Skin of body (tissue), 2 donors: ENCODE measurements around the gene SIL1. TPM values are rescaled to one million over a fixed set of nuclear protein-coding genes. Genes with fewer than 3 reads are reported as not detected.
"Not testable (repeated sequence)": the region's sequence is repeated elsewhere in the genome, so short reads cannot be mapped to it uniquely, and the experiment has no call there.

Experiments used
- DNase-seq: peaks from one replicate; lab custom pipeline; 2025; lab: John Stamatoyannopoulos, UW
- total RNA-seq: library from RNA; depleted of rRNA; stranded (reverse); fragments of >200 nt; gene quantifications from one replicate; pipeline ENCODE4 v1.2.3, GENCODE V29; 2014

Gene SIL1
- 29.8 TPM for total RNA-seq

DNA sequence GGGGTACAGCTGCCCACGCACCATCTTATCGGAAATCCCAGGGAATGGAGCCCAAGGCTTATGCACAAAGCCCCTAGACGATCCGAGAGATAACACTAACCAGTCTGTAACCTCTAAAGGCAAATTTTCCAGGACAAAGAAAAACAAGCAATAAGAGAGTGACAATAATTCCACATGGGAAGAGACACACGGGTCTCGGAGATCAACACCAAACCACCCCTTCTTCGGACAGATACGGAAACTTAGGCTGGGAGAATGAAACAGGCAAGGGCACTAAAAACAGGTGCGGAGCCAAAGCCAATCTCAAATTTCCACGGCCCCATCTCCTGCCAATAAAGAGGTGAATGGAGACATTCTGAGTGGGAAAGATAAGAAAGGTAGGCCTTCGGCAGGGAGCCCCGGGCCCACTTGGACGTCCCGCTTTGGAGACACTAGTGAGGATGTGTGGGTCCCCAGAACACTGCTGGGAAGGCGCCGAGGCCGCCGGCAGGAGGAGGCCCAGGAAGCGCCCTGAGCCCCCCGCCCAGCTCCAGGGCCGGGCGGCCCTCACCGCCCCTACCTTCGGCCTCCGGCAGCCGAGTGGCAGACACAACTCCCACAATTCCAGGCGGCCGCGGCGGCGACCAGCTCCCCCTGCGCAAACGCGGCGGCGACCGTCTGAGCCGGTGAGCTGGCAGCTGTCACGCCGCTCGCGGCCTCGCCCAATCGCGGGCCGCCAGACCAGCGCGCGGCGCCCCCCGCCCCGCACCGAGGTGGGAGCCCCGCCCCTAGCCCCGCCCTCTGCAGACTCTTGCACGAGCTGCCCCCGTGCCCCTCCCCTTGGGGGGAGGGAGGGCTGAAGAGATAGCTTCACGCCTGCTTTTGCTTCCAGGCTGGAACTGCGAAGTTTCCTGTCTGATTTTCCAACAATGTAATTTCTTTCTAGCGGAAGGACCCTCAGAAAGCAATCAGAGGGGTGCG is at the start of gene SIL1:
Gene SIL1, minus strand, starts transcription at position 659 of the 960 bp plus-strand sequence. CDS start 70,525 bp downstream, outside the sequence.
- peak; percentile 94 for DNase-seq

DNA sequence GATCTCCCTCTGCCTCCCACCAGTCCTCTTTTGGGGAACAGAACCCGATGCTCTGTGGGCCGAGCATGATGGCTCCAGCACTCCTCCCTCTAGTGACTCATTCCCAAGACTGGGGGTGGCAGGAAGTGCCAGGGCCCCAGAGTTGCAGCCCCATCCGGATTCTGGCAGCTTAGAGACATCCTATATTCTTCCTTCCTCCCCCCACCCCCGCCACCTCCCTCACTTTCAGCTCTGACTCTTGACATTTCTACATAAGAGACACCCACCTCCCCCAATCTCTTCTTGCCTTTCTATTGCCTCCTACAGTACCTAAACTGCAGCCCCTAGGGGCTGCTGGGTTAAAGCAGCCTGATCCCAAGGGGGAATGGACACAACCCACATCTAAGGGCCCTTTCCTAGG is 48.2 kb upstream of the SIL1 start:
- no peak for DNase-seq

DNA sequence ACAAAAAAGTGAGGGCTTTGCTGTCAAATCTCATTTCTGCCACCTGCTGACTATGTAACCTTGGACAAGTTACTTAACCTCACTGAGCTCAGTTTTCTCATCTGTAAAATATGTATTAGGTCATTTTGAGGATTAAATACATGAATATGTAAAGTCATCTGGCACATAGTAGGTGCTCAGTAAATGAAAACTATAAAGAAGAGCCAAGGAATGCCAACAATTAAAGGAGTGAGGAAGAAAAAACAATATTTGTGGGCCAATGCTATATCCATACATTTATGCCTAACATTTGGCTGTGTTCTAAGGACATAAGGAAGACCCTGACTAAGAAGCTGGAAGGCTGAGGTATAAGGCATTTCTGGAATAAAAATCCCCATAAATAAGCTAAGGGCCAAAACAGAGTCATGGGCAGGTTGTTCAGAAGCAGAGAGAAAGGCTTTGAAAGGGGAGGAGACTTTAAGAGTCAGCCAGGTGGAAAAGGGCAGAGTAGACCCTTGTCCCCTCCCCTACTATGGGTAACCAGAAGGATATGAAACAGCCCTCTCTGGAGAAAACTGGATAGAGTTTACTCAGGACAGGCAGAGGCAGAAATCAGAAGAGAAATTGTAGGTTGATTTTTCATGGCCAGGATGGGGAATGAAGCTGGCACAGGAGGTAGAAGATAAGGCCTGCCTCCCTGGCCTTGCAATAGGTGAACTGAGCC is 47.6 kb upstream of the SIL1 start:
- no peak for DNase-seq

DNA sequence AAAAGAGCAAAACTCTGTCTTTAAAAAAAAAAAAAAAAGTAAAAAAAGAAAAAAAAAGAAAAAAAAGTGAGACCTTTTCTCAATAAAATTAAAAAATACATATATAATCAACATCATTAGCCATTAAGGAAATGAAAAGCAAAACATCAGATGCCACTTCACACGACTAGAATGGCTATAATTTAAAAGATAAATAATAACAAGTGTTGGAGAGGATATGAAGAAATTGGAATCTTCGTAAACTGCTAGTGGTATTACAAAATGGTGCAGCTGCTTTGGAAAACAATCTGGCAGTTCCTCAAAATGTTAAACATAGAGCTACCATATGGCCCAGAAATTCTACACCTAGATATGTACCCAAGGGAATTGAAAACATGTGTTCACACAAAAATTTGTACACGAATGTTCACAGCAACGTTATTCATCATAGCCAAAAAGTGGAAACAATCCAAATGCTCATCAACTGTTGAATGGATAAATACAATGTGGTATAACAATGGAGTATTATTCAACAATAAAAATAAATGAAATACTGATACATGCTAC is 45.3 kb upstream of the SIL1 start:
- DNase-seq = no peak

DNA sequence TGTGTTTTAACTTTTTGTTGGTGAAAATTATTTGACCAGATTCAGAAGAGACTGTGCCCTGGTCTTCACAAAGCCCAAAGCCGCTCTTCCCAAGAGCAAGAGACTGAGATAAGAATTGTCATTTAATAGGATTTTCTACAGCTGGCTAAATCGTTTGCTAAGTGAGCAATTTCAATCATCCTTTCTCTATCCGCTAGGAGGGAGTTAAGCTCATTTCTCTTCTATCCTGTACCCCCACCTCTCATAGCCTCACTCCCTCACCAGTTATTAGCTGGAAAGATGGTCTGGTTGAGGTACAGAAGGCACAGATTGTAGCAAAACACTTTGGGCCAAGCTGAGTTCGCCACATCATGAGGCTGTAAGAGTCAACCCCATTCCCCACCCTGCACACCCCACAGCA is 43.0 kb upstream of the SIL1 start:
- no peak for DNase-seq

DNA sequence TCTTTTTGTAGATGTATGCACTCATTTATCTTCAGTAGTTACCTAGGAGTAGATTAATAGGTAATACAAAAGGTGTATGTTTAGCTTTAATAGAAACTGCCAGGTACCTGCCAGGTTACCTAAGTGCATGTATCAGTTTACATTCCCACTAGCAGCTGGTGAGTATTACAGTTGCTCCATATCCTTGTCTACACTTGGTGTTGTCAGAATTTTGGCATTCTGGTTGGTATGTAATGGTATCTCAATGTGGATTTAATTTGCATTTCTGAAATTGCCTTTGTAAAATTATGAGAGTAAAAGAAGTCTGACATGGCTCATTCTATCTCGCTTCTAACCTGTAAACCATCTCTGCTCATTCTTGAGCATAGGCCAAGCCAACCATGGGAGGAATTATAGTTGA is 38.3 kb upstream of the SIL1 start:
- no peak for DNase-seq

DNA sequence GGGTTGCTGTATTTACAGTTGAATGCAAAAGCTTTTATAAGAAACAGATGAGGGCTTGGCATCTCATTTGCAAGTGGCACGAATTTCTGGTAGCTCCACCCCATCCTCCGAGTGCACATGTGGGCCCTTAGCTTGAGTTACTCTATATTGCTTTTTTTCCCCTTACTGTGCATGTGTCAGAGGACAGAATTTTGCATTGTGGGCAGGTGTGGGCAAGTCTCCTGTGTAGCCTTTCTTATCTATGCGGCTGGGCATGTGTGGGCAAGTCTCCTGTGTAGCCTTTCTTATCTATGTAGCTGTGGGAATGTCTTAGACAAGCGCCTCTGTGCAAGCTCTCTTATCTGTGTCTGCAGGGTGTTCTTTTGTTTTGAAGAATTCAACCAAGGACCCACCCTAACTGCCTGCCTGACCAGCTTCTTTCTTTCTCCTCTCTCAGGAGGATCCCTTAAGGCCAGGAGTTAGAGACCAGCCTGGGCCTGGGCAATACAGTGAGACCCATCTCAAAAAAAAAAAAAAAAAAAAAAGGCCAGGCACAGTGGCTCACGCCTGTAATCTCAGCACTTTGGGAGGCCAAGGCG is 34.1 kb upstream of the SIL1 start:
- DNase-seq = no peak

DNA sequence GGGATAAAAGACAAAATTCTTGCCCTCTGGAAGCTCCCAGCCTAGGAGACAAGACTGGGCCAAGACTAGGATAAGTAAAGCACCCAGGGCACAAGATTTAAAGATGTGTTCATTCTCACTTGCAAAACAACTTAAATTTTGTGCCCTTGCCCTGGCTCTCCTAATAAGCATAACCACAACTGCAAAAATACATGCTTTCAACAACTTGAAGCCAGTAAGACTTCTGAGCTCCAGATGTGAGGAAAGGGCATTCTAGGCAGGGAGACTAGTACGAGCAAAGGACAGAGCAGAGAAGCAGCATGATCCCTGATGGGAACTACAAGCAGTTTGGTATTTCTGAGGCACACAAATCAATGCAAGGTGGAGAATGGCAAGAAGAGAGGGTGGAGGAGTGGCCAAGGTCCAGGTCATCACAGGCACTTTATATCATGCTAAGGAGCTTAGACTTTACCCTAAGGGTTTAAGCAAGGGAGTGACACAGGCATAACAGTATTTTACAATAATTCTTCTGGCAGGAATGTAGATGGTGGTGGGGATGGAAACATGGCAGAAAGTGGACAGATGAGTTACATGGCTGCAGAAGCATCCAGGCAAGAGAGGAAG is 30.1 kb upstream of the SIL1 start:
- no peak for DNase-seq

DNA sequence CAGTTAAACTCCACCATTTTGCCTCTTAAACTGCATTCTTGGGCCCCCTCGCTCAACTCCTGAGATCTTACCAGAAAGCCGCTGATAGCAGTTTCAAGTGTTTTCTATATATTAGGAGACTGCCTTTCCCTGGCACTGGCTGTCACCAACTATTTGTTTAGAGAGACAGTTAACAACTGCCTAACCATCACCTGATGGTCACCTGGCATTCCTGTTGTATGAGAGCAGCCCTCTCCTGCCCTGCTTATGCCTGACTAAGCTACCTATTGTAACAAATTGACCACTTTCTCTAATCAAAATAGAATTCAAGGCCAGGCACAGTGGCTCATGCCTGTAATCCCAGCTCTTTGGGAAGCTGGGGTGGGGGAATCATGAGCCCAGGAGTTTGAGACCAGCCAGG is 28.0 kb upstream of the SIL1 start:
- no peak for DNase-seq

DNA sequence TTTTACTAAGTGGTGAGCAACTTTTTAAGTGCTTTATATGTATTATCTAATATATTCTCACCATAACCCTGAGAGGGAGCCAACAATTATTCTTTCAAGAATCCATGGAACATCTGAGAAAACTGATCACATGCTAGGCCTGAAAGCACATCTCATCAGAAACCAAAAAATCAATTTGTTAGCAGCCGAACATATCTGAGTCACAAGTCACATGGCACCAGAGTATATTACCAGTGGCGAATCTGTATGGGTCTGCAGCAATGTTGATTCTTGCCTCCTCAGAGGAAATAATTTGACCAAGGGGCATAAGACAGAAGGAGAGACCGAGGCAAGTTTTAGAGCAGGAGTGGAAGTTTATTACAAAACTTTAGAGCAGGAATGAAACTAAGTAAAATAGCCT is 25.3 kb upstream of the SIL1 start:
- no peak for DNase-seq

DNA sequence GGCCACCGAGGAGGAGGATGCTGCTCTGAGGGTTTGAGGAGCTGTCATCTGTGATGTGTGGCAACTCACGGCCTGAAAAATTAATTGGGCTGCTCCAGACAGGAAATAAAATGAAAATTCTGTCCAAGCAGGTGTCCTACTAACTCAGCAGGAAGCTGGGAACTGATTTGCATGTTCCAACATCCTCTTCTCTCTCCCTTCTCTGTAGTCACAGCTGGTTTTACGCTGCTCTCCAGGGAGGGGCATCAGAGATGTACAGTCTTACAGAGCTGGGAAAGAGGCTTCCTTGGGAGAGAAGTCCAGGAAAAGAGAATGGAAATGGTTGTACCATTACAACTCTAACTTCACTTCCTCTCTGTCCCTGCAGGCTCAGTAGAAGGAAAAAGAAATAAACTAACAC is 24.2 kb upstream of the SIL1 start:
- DNase-seq = no peak

DNA sequence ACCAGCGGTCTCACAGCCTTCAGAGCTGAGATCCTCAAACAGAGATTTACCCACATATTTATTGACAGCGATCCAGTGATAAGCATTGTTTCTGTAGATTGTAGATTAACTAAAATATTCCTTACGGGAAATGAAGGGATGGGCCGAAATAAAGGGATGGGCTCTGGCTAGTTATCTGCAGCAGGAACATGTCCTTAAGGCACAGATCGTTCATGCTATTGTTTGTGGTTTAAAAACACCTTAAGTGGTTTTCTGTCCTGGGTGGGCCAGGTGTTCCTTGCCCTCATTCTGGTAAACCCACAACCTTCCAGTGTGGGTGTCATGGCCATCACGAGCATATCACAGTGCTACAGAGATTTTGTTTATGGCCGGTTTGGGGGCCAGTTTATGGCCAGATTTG is 19.9 kb upstream of the SIL1 start:
- DNase-seq = not testable (repeated sequence)

DNA sequence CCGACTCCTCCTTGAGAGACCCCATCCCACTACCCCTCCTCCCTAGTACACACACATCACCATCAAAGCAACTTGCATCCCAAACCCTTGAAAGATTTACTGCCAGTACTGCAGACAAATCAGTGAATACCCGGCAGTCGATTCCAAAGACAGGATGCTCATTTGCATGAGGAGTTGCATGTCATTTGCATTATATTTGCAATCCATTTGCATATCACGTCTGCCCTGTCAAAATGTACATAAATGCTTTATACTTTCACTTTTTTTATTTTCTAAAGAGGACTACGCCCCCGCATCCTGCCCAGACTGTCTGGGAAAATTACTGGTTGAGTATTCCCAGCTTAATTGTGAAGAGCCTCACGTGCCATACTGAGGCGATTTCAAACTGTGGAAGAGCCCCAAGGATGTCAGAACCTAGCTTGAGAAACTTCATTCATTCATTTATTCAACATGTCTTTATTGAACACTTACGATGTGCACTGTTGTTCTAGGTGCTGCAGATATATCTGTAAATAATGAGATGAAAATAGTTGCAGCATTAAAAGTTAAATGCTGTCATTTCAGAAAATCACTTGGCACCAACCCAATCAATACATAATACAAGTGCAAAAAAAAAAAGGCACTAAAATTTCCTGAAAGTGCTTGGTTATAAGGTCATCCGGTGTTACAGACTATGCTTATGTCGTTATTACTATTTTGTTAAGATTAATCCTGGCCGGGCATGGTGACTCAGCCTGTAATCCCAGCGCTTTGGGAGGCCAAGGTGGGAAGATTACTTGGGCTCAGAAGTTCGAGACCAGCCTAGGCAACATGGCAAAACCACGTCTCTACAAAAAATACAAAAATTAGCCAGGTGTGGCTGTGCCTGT is 17.2 kb upstream of the SIL1 start:
- no peak for DNase-seq

DNA sequence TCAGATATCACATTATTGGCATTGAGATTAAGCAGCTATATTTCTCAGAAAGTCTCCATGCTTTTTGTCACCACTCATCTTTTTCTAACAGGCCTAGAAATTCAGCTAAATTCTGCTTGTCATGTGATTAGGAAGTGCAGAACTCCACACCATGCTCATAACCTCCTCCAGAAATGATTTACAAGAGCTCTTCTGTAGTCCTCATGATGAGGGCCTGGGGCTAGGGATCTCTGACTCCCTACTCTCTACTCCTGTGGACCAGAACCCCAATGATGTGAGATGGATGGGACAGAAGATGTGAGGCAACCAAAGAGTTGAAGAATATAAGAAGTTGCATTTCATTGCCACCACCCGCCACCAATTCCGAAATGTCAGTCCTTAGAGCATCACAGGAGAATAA is 16.5 kb upstream of the SIL1 start:
- DNase-seq = no peak

DNA sequence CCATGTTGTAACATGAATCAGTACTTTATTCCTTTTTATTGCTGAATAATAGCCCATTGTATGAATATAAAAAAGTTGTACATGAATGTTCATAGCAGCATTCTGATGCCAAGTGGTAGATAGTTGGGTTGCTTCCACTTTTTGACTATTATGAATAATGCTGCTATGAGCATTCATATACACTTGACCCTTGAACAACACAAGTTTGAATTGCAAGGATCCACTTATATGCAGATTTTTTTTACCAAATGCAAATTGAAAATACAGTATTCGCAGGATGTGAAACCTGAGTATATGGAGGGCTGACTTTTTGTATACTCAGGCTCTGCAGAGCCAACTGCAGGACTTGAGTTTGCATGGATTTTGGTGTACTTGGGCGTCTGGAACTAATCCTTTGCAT is 14.7 kb upstream of the SIL1 start:
- DNase-seq = no peak

DNA sequence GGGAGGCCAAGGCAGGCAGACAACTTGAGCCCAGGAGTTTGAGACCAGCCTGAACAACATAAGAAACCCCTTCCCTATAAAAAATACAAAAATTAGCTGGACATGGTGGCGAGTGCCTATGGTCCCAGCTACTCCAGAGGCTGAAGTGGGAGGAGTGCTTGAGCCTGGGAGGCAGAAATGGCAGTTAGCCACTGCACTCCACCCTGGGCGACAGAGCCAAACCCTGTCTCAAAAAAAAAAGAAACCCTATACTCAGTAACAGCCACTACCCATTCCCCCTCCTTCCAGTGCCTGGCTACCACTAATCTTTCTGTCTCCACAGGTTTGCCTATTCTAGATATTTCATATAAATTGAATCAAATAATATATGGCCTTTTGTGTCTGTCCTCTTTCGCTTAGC is 14.3 kb upstream of the SIL1 start:
- DNase-seq = no peak

DNA sequence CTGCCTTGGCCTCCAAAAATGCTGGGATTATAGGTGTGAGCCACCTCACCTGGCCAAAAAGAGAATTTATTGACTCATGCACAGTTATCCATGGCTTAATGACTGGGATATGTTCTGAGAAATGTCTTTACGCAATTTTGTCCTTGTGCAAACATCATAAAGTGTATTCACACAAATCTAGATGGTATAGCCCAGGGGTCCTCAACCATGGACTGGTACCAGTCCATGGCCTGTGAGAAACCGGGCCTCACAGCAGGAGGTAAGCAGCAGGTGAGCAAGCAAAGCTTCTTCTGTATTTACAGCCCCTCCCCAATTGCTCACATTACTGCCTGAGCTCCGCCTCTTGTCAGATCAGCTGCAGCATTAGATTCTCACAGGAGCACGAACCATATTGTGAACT is 12.4 kb upstream of the SIL1 start:
- DNase-seq = no peak

DNA sequence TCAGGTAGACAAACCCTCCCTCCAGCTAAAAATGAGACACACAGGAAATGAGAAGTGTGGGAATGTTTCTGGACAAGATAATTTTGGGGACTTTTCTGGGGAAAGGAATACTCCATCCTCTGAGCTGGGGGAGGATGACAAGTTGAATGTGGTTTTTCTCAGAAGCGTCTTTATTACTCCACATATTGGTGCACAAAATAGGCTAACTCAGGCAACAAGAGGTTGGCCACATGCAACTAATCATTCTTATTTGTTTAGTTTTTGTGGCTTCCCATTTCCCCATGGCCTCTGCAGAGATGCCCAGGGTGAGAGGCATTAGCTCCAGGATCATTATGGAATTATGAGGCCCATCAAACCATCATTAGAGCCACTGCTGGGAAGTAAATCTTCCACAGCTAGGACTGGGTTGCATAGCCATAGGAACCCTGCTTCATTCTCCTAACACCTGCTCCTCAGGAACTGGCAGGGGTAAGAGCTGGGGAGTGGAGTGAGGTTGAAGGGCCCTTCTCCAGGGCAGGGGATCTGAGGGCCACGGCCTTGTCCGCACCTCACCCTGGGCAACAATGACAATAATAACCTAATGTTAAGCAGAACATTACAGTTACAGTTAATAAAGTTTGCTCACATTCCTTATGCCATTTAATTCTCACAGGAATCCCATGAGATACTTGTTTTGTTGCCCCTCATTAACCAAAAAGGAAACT is 9.3 kb upstream of the SIL1 start:
- DNase-seq = no peak

DNA sequence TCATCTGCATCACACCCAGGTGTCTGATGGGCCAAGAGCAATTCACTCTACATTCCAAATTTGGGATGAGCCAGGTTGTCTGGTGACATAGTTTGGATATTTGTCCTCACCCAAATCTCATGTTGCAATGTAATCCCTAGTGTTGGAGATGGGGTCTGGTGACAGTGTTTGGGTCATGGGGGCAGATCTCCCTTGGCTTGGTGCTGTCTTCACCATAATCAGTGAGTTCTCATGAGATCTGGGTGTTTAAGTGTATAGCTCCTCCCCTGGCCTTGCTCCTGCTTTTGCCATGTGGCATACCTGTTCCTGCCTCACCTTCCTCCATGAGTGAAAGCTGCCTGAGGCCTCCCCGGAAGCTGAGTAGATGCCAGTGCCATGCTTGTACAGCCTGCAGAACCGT is 7.4 kb upstream of the SIL1 start:
- no peak for DNase-seq

DNA sequence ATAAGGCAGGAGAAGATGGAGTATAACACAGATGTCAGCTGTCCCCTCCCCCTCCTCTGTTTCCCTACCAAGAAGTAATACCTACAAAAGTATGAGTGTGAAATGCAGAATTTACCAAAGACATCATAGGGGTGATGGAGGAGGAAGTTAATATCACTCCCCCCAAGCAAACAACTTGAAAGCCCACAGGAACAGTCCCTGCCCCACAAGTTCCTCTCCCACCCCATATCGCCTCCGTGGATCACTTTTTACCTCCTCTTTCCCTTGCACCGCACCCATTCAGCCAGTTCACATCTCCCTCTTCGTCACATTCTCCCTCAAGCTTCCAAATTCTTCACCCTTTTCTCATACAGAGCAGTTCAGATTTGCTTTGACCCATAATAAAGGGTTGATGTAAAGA is 7.0 kb upstream of the SIL1 start:
- DNase-seq = no peak
